HepG2 (cell line): ENCODE results near the gene TANGO2. TPM values are rescaled to one million over a fixed set of nuclear protein-coding genes. Genes with fewer than 3 reads are reported as not detected.

Experiments used
- AKNA ChIP-seq: sonication (generic); formaldehyde crosslinking; IDR thresholded peaks from 2 replicates; pipeline ENCODE4 v1.4.0; 2020; ENCODE audit warnings: missing genetic modification reagents, borderline replicate concordance
- FOXA1 ChIP-seq, 2 experiments: fragments of 450-650 bp in 1 of 2; sonication (generic) in 1 of 2; formaldehyde crosslinking in 1 of 2; IDR thresholded peaks; 2 replicates each; pipeline versions ENCODE4 v1.4.0 to v1.6.1; 2016 to 2020; ENCODE audit warnings: missing genetic modification reagents in 1 of 2
- KDM5A ChIP-seq: fragments of 200-600 bp; sonication (generic); IDR thresholded peaks from 2 replicates; pipeline ENCODE4 v1.7.0; 2018; ENCODE audit warnings: antibody characterized with exemption, mild to moderate bottlenecking, low read length, borderline replicate concordance
- NR2F6 ChIP-seq, 2 experiments: IDR thresholded peaks; 2 replicates each; pipeline ENCODE4 v1.6.1; 2016; ENCODE audit warnings: antibody characterized with exemption in 1 of 2, mild to moderate bottlenecking in 1 of 2
- PPARG ChIP-seq: conservative IDR thresholded peaks from 2 replicates; pipeline ENCODE4 v1.6.1; 2016; ENCODE audit warnings: missing biosample characterization, missing genetic modification reagents
- STAT5B ChIP-seq: sonication (generic); formaldehyde crosslinking; IDR thresholded peaks from 2 replicates; pipeline ENCODE4 v1.4.0; 2020; ENCODE audit warnings: missing genetic modification reagents
- SUZ12 ChIP-seq: fragments of 150-350 bp; IDR thresholded peaks from 2 replicates; pipeline ENCODE4 v1.6.1; 2014; ENCODE audit warnings: low read depth, low read length
- TCF7 ChIP-seq: sonication (generic); IDR thresholded peaks from 2 replicates; pipeline ENCODE4 v1.6.1; 2016; ENCODE audit warnings: antibody characterized with exemption, low read depth
- ZFP91 ChIP-seq: sonication (generic); formaldehyde crosslinking; IDR thresholded peaks from 2 replicates; pipeline ENCODE4 v1.9.0; 2022; ENCODE audit warnings: missing genetic modification reagents, mild to moderate bottlenecking, borderline replicate concordance
- ZMYM3 ChIP-seq: sonication (generic); formaldehyde crosslinking; IDR thresholded peaks from 2 replicates; pipeline ENCODE4 v1.5.1; 2020; ENCODE audit warnings: mild to moderate bottlenecking, missing genetic modification reagents
- ZNF331 ChIP-seq: sonication (generic); formaldehyde crosslinking; IDR thresholded peaks from 2 replicates; pipeline ENCODE4 v1.4.0; 2020; ENCODE audit warnings: missing genetic modification reagents
- ZNF501 ChIP-seq: sonication (generic); formaldehyde crosslinking; IDR thresholded peaks from 2 replicates; pipeline ENCODE4 v1.5.1; 2020; ENCODE audit warnings: mild to moderate bottlenecking, moderate library complexity, missing genetic modification reagents
- ZNF563 ChIP-seq: sonication (generic); formaldehyde crosslinking; IDR thresholded peaks from 2 replicates; pipeline ENCODE4 v1.8.0; 2022; ENCODE audit warnings: mild to moderate bottlenecking, moderate library complexity, missing genetic modification reagents
- ZNF660 ChIP-seq: sonication (generic); formaldehyde crosslinking; IDR thresholded peaks from 2 replicates; pipeline ENCODE4 v1.5.1; 2020; ENCODE audit warnings: mild to moderate bottlenecking, low read depth, missing genetic modification reagents, borderline replicate concordance
- polyA plus RNA-seq, 8 experiments: library from polyadenylated mRNA; depleted of rRNA in 3 of 8; stranded (reverse) in 7 of 8; unstranded in 1 of 8; fragments of >200 nt; fragmentation: Illumina TruSeq in 4 of 8; extraction: Trizol in 4 of 8; gene quantifications; 2 replicates each; pipeline versions ENCODE4 v1.2.1 to v1.2.3, GENCODE V29; 2011 to 2016; ENCODE audit warnings: low read depth in 4 of 8, missing spikeins in 1 of 8, mixed read lengths in 1 of 8; ENCODE audit not compliant: insufficient read depth in 1 of 8
- total RNA-seq, 5 experiments: library from RNA; depleted of rRNA; stranded (reverse); fragments of >200 nt; fragmentation: Illumina TruSeq; extraction: Trizol; gene quantifications; 2 replicates each; pipeline ENCODE4 v1.2.3, GENCODE V29; 2016; ENCODE audit warnings: low read depth in 1 of 5
- TF ChIP-seq, protein P1 (sequence below): sonication (generic); formaldehyde crosslinking; conservative IDR thresholded peaks from 2 replicates; pipeline ENCODE4 v1.5.0; 2020; ENCODE audit warnings: missing genetic modification reagents
- TF ChIP-seq, protein P2 (sequence below): sonication (generic); formaldehyde crosslinking; IDR thresholded peaks from 2 replicates; pipeline ENCODE4 v1.8.1; 2023; ENCODE audit warnings: mild to moderate bottlenecking, moderate library complexity, missing genetic modification reagents
- TF ChIP-seq, protein P3 (sequence below): sonication (generic); formaldehyde crosslinking; IDR thresholded peaks from 2 replicates; pipeline ENCODE4 v1.9.0; 2021; ENCODE audit warnings: missing genetic modification reagents, mild to moderate bottlenecking, borderline replicate concordance

Gene TANGO2
- total and polyA plus RNA-seq, 2 of the 13 experiments (the other 11 are each of a cell fraction or from before 2014, with no cell fraction given) = 12.9 to 14.8 TPM

DNA sequence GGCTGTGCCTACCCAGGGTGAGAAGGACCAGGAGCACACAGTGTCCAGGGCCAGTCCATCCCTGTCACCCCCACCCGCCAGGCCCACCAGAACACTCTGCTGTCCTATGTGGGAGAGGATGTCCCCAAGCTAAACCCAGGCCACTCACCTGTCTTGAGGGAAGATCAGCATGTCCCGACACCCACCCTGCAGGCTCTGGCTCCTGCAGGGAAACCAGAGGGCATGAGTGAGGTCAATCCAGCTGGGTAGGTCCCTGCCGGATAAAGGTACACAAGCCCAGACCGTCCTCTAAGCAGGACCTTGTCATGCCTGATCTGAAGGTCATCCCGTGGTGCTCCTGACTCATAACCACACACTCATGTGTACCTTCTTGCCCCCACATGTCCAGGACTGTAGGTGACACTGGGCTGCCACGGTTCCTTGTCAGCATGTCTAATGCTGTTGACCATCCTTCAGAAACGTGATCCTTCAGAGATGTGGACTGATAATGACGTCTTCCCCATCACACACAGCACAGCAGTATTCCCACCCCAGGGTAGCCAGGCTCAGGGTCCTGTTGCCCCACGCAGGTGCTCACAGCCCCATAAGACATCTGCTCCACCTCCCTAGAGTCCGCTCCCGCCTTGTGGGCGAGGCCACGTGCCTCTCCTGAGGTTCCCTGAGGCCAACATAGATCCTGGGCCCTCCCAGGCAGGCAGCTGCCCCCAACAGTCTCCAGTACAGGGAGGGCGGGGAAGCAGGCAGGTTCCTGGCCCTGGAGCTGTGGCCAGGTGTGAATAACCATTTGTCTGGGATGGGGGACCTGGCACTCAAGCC, 10.4 kb upstream of the TANGO2 start (continued):
- TF ChIP-seq, protein P1, sequence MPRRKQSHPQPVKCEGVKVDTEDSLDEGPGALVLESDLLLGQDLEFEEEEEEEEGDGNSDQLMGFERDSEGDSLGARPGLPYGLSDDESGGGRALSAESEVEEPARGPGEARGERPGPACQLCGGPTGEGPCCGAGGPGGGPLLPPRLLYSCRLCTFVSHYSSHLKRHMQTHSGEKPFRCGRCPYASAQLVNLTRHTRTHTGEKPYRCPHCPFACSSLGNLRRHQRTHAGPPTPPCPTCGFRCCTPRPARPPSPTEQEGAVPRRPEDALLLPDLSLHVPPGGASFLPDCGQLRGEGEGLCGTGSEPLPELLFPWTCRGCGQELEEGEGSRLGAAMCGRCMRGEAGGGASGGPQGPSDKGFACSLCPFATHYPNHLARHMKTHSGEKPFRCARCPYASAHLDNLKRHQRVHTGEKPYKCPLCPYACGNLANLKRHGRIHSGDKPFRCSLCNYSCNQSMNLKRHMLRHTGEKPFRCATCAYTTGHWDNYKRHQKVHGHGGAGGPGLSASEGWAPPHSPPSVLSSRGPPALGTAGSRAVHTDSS (CRISPR knock-in tag) = no peak
- TF ChIP-seq NR2F6 (IDR thresholded peaks at IDR 0.05) (peak; percentile 63), NR2F6 (CRISPR knock-in tag; IDR thresholded peaks at IDR 0.05) (peak; percentile 91), ZFP91 (CRISPR knock-in tag) (peak; percentile 72), ZNF660 (CRISPR knock-in tag) (0 out of 2 replicates have a peak, but pooled peaks have one; percentile 51), FOXA1 (IDR thresholded peaks at IDR 0.05) (no peak), FOXA1 (CRISPR knock-in tag; IDR thresholded peaks at IDR 0.05) (peak; percentile 87), TCF7 (no peak), ZNF563 (CRISPR knock-in tag) (no peak), ZMYM3 (CRISPR knock-in tag) (no peak), ZNF501 (CRISPR knock-in tag) (peak; percentile 83), KDM5A (no peak), ZNF331 (CRISPR knock-in tag) (peak; percentile 49; the same call in 1 of the 2 replicates), SUZ12 (no peak), STAT5B (CRISPR knock-in tag) (no peak), AKNA (no peak), PPARG (no peak)
- TF ChIP-seq, protein P2, sequence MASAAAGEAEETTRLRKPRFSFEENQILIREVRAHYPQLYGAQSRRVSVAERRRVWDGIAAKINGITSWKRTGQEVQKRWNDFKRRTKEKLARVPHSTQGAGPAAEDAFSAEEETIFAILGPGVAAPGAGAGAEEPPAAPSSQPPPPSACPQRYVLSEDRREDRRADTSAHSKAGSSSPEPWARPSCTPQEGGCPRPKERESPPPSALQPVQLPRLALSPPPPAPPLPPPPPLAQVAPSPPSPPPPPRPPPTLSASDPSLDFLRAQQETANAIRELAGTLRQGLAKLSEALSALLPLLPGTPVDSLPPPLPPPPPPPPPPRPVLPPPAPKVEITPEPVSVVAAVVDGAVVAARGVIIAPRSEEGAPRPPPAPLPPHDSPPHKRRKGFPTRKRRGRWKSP = no peak
- TF ChIP-seq, protein P3, sequence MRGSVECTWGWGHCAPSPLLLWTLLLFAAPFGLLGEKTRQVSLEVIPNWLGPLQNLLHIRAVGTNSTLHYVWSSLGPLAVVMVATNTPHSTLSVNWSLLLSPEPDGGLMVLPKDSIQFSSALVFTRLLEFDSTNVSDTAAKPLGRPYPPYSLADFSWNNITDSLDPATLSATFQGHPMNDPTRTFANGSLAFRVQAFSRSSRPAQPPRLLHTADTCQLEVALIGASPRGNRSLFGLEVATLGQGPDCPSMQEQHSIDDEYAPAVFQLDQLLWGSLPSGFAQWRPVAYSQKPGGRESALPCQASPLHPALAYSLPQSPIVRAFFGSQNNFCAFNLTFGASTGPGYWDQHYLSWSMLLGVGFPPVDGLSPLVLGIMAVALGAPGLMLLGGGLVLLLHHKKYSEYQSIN (CRISPR knock-in tag) = no peak
